Measurements from ENCODE around the gene PGGHG.
"Not testable (repeated sequence)": the region's sequence is repeated elsewhere in the genome, so short reads cannot be mapped to it uniquely, and the experiment has no call there.

PGGHG gene

GRCh38 chr11:315516-315994 lies 26.6 kb downstream of the PGGHG start:
- no peak for DNase-seq

GRCh38 chr11:316031-316701 lies 27.2 kb downstream of the PGGHG start:
- no peak for DNase-seq

- DNase-seq = no peak
Observed at GRCh38 chr11:316891-317301, 28.0 kb downstream of the PGGHG start.

- DNase-seq = not testable (repeated sequence)
Observed at GRCh38 chr11:317668-318404, 28.9 kb downstream of the PGGHG start.

- not testable (repeated sequence) for DNase-seq
Observed at GRCh38 chr11:318405-319120, 29.6 kb downstream of the PGGHG start.

- not testable (repeated sequence) for DNase-seq
Observed at GRCh38 chr11:319121-319887, 30.4 kb downstream of the PGGHG start.

- DNase-seq = not testable (repeated sequence)
Observed at GRCh38 chr11:319888-320273, 31.0 kb downstream of the PGGHG start.

GRCh38 chr11:324156-324555 lies 35.2 kb downstream of the PGGHG start:
- DNase-seq = no peak

GRCh38 chr11:324593-325517 lies 35.9 kb downstream of the PGGHG start:
- not testable (repeated sequence) for DNase-seq

- DNase-seq = no peak
Observed at GRCh38 chr11:325796-326591, 37.1 kb downstream of the PGGHG start.

GRCh38 chr11:326592-326841 lies 37.6 kb downstream of the PGGHG start:
- DNase-seq = no peak

- DNase-seq = no peak
Observed at GRCh38 chr11:326842-327580, 38.1 kb downstream of the PGGHG start.

- DNase-seq = no peak
Observed at GRCh38 chr11:327581-327923, 38.6 kb downstream of the PGGHG start.

GRCh38 chr11:328012-328411 lies 39.1 kb downstream of the PGGHG start:
- no peak for DNase-seq

GRCh38 chr11:328516-329100 lies 39.7 kb downstream of the PGGHG start:
- DNase-seq = not testable (repeated sequence)

- no peak for DNase-seq
Observed at GRCh38 chr11:329886-330253, 40.9 kb downstream of the PGGHG start.

GRCh38 chr11:330307-330693 lies 41.4 kb downstream of the PGGHG start:
- no peak for DNase-seq

- no peak for DNase-seq
Observed at GRCh38 chr11:330694-331357, 41.9 kb downstream of the PGGHG start.

- no peak for DNase-seq
Observed at GRCh38 chr11:331358-332060, 42.6 kb downstream of the PGGHG start.
